OCI-LY1 (cell line): ENCODE data around the gene RNU1-2.

Source experiments
- EZH2 ChIP-seq: fragments of 200-600 bp; sonication (generic), shearing (Covaris generic); IDR thresholded peaks from 2 replicates; pipeline ENCODE4 v1.8.0; 2017; ENCODE audit warnings: borderline replicate concordance, mixed run types, mild to moderate bottlenecking, antibody characterized with exemption, low read length, moderate library complexity, mixed read lengths
- TF ChIP-seq, protein P1 (sequence below): fragments of 200-600 bp; sonication (generic), shearing (Covaris generic); IDR thresholded peaks from 2 replicates; pipeline ENCODE4 v1.5.1; 2017; ENCODE audit warnings: mild to moderate bottlenecking, antibody characterized with exemption, low read length, moderate library complexity, mixed read lengths

DNA sequence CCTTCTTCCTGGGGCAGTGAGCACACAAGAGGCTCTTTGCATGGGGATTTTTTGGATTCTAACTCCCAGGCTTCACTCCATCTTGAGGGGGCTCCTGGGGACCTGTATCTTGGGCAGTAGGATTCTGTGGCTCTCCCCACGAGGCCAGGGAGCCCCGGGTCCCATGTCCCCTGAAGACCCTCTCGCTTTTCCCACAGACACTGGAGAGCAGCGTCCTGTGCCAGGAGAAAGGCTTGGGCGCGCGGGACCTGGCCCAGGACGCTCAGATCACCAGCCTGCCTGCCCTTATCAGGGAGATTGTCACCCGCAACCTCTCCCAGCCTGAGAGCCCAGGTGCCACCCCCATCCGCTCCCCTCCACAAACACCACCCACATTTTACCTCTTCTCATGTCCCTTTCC lies 26.7 kb downstream of the RNU1-2 start:
- TF ChIP-seq, protein P1, sequence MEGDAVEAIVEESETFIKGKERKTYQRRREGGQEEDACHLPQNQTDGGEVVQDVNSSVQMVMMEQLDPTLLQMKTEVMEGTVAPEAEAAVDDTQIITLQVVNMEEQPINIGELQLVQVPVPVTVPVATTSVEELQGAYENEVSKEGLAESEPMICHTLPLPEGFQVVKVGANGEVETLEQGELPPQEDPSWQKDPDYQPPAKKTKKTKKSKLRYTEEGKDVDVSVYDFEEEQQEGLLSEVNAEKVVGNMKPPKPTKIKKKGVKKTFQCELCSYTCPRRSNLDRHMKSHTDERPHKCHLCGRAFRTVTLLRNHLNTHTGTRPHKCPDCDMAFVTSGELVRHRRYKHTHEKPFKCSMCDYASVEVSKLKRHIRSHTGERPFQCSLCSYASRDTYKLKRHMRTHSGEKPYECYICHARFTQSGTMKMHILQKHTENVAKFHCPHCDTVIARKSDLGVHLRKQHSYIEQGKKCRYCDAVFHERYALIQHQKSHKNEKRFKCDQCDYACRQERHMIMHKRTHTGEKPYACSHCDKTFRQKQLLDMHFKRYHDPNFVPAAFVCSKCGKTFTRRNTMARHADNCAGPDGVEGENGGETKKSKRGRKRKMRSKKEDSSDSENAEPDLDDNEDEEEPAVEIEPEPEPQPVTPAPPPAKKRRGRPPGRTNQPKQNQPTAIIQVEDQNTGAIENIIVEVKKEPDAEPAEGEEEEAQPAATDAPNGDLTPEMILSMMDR, result no peak
- no peak for TF ChIP-seq EZH2
